ENCODE measurements around the gene GORAB. TPM values are rescaled to one million over a fixed set of nuclear protein-coding genes. Genes with fewer than 3 reads are reported as not detected.

Gene GORAB
- total RNA-seq, 1 donor from 2014 or later, result 11.2 TPM

DNA sequence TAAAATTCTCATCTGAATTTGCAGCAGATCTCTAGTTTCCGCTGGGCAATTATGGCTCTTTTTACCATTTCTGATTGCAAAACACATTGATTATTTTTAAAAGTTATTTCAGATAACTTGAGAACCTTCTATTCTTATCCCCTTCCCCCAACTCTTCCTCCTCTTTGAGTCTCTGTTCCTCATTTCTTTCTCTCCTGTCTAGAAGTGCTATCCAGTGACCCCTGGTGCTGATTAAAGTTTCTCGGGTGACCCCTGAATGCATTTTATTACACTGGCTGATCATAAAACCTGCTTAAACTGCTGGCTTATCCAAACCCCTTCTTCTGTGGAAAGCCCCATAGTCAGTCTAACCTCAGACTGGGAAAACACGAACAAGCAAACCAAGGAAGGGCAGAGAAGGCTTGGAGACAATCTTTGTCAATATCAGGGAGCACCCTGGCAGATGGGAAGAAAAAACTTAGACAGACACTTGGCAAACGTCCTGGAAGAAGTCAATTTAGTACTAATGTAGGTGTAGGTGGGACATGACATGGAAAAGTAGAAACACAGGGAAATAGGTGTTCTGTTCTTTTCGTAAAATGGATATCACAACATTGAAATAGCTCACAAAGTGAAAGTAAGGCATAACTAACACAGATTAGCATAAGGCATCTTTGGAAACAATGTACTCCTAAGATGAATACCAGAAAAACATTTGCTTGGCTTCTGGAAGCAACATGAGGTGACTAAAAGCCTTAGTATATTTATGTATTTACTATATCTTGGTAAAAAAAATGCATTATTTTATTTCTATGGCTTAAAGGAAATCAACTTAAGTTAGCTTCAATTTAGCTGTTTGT, 61.4 kb downstream of the GORAB start:
- no peak overlapping the region for H3K4me2 ChIP-seq (ENCODE audit: low read length)
- H3K27ac ChIP-seq (ENCODE audit: low read depth, low read length), result no peak overlapping the region
- no peak for FAIRE-seq

GRCh38 chr1:170594066-170594626, 62.2 kb downstream of the GORAB start:
- Mint-ChIP-seq H3K27ac (ENCODE audit: unreplicated experiment) (no peak overlapping the region), H3K9me3 (ENCODE audit: unreplicated experiment) (no peaks in the 10 kb centered on the region), H3K4me1 (ENCODE audit: low read depth, unreplicated experiment) (no peaks in the 10 kb centered on the region), H3K36me3 (ENCODE audit: low read depth, unreplicated experiment) (no peaks in the 10 kb centered on the region), H3K27me3 (ENCODE audit: low read depth, unreplicated experiment) (no peaks in the 10 kb centered on the region), H3K4me3 (ENCODE audit: unreplicated experiment) (no peak overlapping the region)
- TF ChIP-seq, protein P1, sequence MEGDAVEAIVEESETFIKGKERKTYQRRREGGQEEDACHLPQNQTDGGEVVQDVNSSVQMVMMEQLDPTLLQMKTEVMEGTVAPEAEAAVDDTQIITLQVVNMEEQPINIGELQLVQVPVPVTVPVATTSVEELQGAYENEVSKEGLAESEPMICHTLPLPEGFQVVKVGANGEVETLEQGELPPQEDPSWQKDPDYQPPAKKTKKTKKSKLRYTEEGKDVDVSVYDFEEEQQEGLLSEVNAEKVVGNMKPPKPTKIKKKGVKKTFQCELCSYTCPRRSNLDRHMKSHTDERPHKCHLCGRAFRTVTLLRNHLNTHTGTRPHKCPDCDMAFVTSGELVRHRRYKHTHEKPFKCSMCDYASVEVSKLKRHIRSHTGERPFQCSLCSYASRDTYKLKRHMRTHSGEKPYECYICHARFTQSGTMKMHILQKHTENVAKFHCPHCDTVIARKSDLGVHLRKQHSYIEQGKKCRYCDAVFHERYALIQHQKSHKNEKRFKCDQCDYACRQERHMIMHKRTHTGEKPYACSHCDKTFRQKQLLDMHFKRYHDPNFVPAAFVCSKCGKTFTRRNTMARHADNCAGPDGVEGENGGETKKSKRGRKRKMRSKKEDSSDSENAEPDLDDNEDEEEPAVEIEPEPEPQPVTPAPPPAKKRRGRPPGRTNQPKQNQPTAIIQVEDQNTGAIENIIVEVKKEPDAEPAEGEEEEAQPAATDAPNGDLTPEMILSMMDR (IDR thresholded peaks at IDR 0.05; ENCODE audit: insufficient read depth, low read depth, low read length), result no peak
- Histone ChIP-seq H3K4me3 (ENCODE audit: insufficient read depth, low read depth, low read length) (no peak overlapping the region), H3K36me3 (ENCODE audit: insufficient read depth, low read length) (no peaks in the 10 kb centered on the region), H3K9ac (ENCODE audit: low read length) (no peak overlapping the region), H4K20me1 (ENCODE audit: insufficient read depth, low read length) (no peaks in the 10 kb centered on the region), H3K27ac (ENCODE audit: low read depth, low read length) (no peak overlapping the region), H2AFZ (ENCODE audit: low read depth, low read length) (no peak overlapping the region), H3K4me2 (ENCODE audit: low read length) (no peak overlapping the region), H3K4me1 (ENCODE audit: insufficient read depth, low read length) (no peaks in the 10 kb centered on the region), H3K27me3 (ENCODE audit: insufficient read depth, low read length) (no peaks in the 10 kb centered on the region), H3K79me2 (ENCODE audit: insufficient read depth, low read length) (no peaks in the 10 kb centered on the region), H3K9me3 (ENCODE audit: insufficient read depth, low read depth, low read length) (no peaks in the 10 kb centered on the region)
- no peak for DNase-seq (ENCODE audit: low read depth)
- no peak for FAIRE-seq

More for the DNA sequence above, 61.4 kb downstream of the GORAB start:
- Histone ChIP-seq H3K9ac (ENCODE audit: low read length) (no peak overlapping the region), H3K4me3 (ENCODE audit: insufficient read depth, low read depth, low read length) (no peak overlapping the region), H3K27me3 (ENCODE audit: insufficient read depth, low read length) (no peaks in the 10 kb centered on the region), H4K20me1 (ENCODE audit: insufficient read depth, low read length) (no peaks in the 10 kb centered on the region), H3K4me1 (ENCODE audit: insufficient read depth, low read length) (no peaks in the 10 kb centered on the region), H3K36me3 (ENCODE audit: insufficient read depth, low read length) (no peaks in the 10 kb centered on the region), H3K9me3 (ENCODE audit: insufficient read depth, low read depth, low read length) (no peaks in the 10 kb centered on the region), H2AFZ (ENCODE audit: low read depth, low read length) (no peak overlapping the region), H3K79me2 (ENCODE audit: insufficient read depth, low read length) (no peaks in the 10 kb centered on the region)
- TF ChIP-seq EZH2 (IDR thresholded peaks at IDR 0.05; ENCODE audit: insufficient read depth, low read length), result no peak
- Mint-ChIP-seq H3K27me3 (ENCODE audit: low read depth, unreplicated experiment) (peaks cover 3% of the 10 kb centered on the region), H3K4me3 (ENCODE audit: unreplicated experiment) (no peak overlapping the region), H3K36me3 (ENCODE audit: low read depth, unreplicated experiment) (no peaks in the 10 kb centered on the region), H3K27ac (ENCODE audit: unreplicated experiment) (no peak overlapping the region), H3K4me1 (ENCODE audit: low read depth, unreplicated experiment) (no peaks in the 10 kb centered on the region), H3K9me3 (ENCODE audit: unreplicated experiment) (no peaks in the 10 kb centered on the region)
- DNase-seq (ENCODE audit: low read depth), result no peak

GRCh38 chr1:170596701-170597100, 64.7 kb downstream of the GORAB start:
- FAIRE-seq, result no peak
- H4K20me1 ChIP-seq (ENCODE audit: insufficient read depth, low read length), result no peaks in the 10 kb centered on the region
- H3K4me3 Mint-ChIP-seq (ENCODE audit: unreplicated experiment), result no peak overlapping the region

More at GRCh38 chr1:170596701-170597100, 64.7 kb downstream of the GORAB start:
- Histone ChIP-seq H3K79me2 (ENCODE audit: insufficient read depth, low read length) (no peaks in the 10 kb centered on the region), H2AFZ (ENCODE audit: low read depth, low read length) (no peak overlapping the region), H3K27ac (ENCODE audit: low read depth, low read length) (no peak overlapping the region), H3K4me2 (ENCODE audit: low read length) (no peak overlapping the region), H3K27me3 (ENCODE audit: insufficient read depth, low read length) (no peaks in the 10 kb centered on the region), H3K4me3 (ENCODE audit: insufficient read depth, low read depth, low read length) (no peak overlapping the region), H3K9ac (ENCODE audit: low read length) (no peak overlapping the region), H3K9me3 (ENCODE audit: insufficient read depth, low read depth, low read length) (peaks cover 3% of the 10 kb centered on the region), H3K36me3 (ENCODE audit: insufficient read depth, low read length) (no peaks in the 10 kb centered on the region), H3K4me1 (ENCODE audit: insufficient read depth, low read length) (no peaks in the 10 kb centered on the region)
- Mint-ChIP-seq H3K36me3 (ENCODE audit: low read depth, unreplicated experiment) (no peaks in the 10 kb centered on the region), H3K27ac (ENCODE audit: unreplicated experiment) (no peak overlapping the region), H3K4me1 (ENCODE audit: low read depth, unreplicated experiment) (no peaks in the 10 kb centered on the region), H3K9me3 (ENCODE audit: unreplicated experiment) (peaks cover 6% of the 10 kb centered on the region), H3K27me3 (ENCODE audit: low read depth, unreplicated experiment) (no peaks in the 10 kb centered on the region)
- DNase-seq (ENCODE audit: low read depth), result no peak
- TF ChIP-seq EZH2 (IDR thresholded peaks at IDR 0.05; ENCODE audit: insufficient read depth, low read length), result no peak
- TF ChIP-seq, protein P1 (IDR thresholded peaks at IDR 0.05; ENCODE audit: insufficient read depth, low read depth, low read length), result no peak

Measured in astrocyte (in vitro differentiated cells and primary cell).